Osteoblast (primary cell): Measurements from ENCODE around the gene NUFIP1. TPM values are rescaled to one million over a fixed set of nuclear protein-coding genes. Genes with fewer than 3 reads are reported as not detected.

Experiments used
- DNase-seq: peaks from one replicate; pipeline ENCODE4 v3.0.0; 2011; ENCODE audit warnings: low spot score, mixed read lengths; ENCODE audit not compliant: insufficient read length; ENCODE audit errors: missing footprints
- H2AFZ ChIP-seq: 2 replicates; pipeline ENCODE4 v1.6.0; 2011; ENCODE audit warnings: mild to moderate bottlenecking, low read length
- H3K27ac ChIP-seq: 2 replicates; pipeline ENCODE4 v1.5.1; 2011; ENCODE audit warnings: mild to moderate bottlenecking, low read depth, low read length, moderate library complexity
- H3K27me3 ChIP-seq: 2 replicates; pipeline ENCODE4 v1.6.0; 2012; ENCODE audit warnings: mild to moderate bottlenecking, control low read depth, inconsistent platforms, low read length, moderate library complexity; ENCODE audit not compliant: insufficient read depth
- H3K36me3 ChIP-seq: 2 replicates; pipeline ENCODE4 v1.5.1; 2011; ENCODE audit warnings: mild to moderate bottlenecking, low read length, control low read depth, moderate library complexity; ENCODE audit not compliant: insufficient read depth
- H3K4me1 ChIP-seq: 2 replicates; pipeline ENCODE4 v1.5.1; 2011; ENCODE audit warnings: mild to moderate bottlenecking, low read length, control low read depth, moderate library complexity; ENCODE audit not compliant: insufficient read depth
- H3K4me2 ChIP-seq: 2 replicates; pipeline ENCODE4 v1.6.0; 2011; ENCODE audit warnings: mild to moderate bottlenecking, low read length; ENCODE audit not compliant: insufficient read depth
- H3K4me3 ChIP-seq: fragments of 200-600 bp; sonication (generic); 3 replicates; pipeline ENCODE4 v1.5.1; 2012; ENCODE audit warnings: mild to moderate bottlenecking, low read length, inconsistent platforms; ENCODE audit not compliant: insufficient read depth
- H3K79me2 ChIP-seq: 2 replicates; pipeline ENCODE4 v1.6.0; 2012; ENCODE audit warnings: mild to moderate bottlenecking, low read length, control low read depth, inconsistent platforms; ENCODE audit not compliant: insufficient read depth
- H3K9me3 ChIP-seq: 2 replicates; pipeline ENCODE4 v1.5.1; 2011; ENCODE audit warnings: low read depth, low read length, control low read depth
- H4K20me1 ChIP-seq: 2 replicates; pipeline ENCODE4 v1.6.0; 2012; ENCODE audit warnings: mild to moderate bottlenecking, low read length, control low read depth; ENCODE audit not compliant: insufficient read depth
- total RNA-seq: library from RNA; depleted of rRNA; stranded (reverse); fragments of >200 nt; gene quantifications from 2 replicates; pipeline ENCODE4 v1.2.3, GENCODE V29; 2012
- TF ChIP-seq, protein P1 (sequence below): IDR thresholded peaks from 2 replicates; pipeline ENCODE4 v1.5.1; 2011; ENCODE audit warnings: mild to moderate bottlenecking, low read depth, low read length, moderate library complexity; ENCODE audit errors: extremely low read depth

NUFIP1 gene
- total RNA-seq, 1 donor: 3.3 TPM

DNA sequence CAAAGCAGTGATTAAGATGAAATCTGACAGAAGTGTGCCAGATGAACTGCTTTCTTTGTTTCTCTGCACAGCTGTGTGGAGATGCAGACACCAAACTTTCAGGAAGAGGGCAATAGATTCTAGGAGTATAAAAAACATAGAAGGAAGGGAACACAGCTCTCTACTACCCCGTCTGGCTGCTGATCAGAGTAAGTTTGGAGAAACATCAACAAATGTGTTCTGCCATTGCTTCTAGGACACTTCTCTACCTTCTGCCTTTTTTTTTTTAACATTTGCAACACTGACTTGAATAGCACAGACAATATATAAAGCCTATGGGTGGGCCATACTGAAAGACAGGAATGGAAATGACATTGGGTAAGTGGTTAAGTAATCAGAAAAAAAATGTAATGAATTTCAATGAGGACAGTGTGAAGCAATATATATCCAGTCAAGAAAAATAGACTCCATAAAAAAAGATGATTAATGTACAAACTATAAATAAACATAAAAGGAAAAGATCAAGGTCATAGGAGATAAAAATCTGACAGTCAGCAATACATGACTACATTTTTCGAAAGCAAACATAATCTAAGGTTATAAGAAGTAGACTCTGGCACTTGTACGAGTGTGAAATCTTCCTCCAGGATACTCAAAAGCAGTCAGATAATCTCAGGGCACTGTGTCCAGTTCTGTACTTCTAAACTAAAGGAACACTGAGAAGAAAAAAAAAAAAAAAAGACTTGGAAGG is 21.4 kb downstream of the NUFIP1 start:
- Histone ChIP-seq H4K20me1 (no peaks in the 10 kb centered on the region), H3K9me3 (no peaks in the 10 kb centered on the region), H3K79me2 (peaks cover 11% of the 10 kb centered on the region), H3K27me3 (no peaks in the 10 kb centered on the region), H3K27ac (no peak overlapping the region), H2AFZ (no peak overlapping the region), H3K4me3 (no peak overlapping the region), H3K36me3 (peaks cover 15% of the 10 kb centered on the region), H3K4me2 (no peak overlapping the region), H3K4me1 (peaks cover 24% of the 10 kb centered on the region)
- TF ChIP-seq, protein P1, sequence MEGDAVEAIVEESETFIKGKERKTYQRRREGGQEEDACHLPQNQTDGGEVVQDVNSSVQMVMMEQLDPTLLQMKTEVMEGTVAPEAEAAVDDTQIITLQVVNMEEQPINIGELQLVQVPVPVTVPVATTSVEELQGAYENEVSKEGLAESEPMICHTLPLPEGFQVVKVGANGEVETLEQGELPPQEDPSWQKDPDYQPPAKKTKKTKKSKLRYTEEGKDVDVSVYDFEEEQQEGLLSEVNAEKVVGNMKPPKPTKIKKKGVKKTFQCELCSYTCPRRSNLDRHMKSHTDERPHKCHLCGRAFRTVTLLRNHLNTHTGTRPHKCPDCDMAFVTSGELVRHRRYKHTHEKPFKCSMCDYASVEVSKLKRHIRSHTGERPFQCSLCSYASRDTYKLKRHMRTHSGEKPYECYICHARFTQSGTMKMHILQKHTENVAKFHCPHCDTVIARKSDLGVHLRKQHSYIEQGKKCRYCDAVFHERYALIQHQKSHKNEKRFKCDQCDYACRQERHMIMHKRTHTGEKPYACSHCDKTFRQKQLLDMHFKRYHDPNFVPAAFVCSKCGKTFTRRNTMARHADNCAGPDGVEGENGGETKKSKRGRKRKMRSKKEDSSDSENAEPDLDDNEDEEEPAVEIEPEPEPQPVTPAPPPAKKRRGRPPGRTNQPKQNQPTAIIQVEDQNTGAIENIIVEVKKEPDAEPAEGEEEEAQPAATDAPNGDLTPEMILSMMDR: peak; percentile 44
- peak; percentile 58 for DNase-seq

DNA sequence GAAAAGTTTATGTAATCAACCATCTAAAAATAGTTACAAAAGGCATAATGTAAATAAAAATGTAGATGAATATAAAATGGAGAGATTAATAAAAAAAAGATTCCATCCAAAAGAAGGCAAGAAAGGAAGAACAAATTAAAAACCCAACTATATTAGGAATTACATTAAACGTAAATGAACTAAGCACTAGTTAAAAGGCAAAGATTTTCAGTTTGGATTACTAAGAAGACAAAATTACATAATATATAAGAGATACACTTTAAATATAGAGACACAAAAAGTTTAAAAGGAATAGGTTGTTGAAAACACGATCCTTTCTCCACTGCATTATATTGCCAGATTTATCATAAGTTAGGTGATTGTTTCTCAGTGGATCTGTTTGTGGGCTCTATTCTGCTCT is 27.3 kb downstream of the NUFIP1 start:
- Histone ChIP-seq H4K20me1 (no peaks in the 10 kb centered on the region), H3K27me3 (no peaks in the 10 kb centered on the region), H3K4me3 (no peak overlapping the region), H3K27ac (no peak overlapping the region), H2AFZ (no peak overlapping the region), H3K79me2 (no peaks in the 10 kb centered on the region), H3K36me3 (peaks cover 26% of the 10 kb centered on the region), H3K4me1 (no peaks in the 10 kb centered on the region), H3K9me3 (peaks cover 2% of the 10 kb centered on the region), H3K4me2 (no peak overlapping the region)
- DNase-seq: no peak
- TF ChIP-seq, protein P1: no peak

DNA sequence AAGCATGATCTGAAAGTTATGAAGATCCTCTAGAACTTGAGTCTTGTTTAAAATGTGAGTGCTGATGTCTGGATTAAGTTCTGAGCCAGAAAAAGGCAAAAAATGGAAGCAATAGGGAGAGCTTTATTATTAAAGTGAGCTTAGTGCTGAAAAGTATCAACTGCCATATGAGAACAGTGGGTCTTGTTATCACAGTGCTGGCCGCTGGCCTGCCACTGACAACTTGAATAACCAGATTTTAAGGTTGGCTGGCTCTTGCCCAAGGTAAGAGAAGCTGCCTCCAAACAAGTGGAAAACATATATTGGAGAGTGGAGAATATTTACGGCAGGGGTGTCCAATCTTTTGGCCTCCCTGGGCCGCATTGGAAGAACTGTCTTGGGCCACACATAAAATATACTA is 33.9 kb downstream of the NUFIP1 start:
- H2AFZ ChIP-seq: no peak overlapping the region
- no peaks in the 10 kb centered on the region for H3K9me3 ChIP-seq
- no peaks in the 10 kb centered on the region for H3K79me2 ChIP-seq
- H3K36me3 ChIP-seq: no peaks in the 10 kb centered on the region
- DNase-seq: no peak
- H3K27ac ChIP-seq: no peak overlapping the region
- H3K4me1 ChIP-seq: peaks cover 9% of the 10 kb centered on the region
- TF ChIP-seq, protein P1: no peak
- no peak overlapping the region for H3K4me2 ChIP-seq
- no peaks in the 10 kb centered on the region for H4K20me1 ChIP-seq
- no peak overlapping the region for H3K4me3 ChIP-seq
- no peaks in the 10 kb centered on the region for H3K27me3 ChIP-seq

DNA sequence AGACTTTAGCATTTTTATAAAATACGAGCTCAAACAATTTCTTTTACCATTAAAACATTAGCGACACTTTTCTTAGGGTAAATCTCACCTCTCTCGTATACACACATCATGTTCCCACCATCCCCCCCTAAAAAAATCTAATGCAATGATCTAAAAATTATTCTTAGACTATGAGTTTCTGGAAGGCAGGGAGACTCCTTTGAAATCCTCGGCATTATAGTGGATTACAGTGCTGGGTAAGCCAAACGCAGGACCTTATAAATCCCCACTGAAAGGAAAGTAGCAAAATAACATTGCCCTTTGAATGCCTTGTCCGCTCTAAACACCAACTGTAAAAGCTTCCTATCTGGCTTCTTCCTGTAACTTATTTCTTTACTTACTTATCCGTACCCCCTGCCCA is 35.0 kb downstream of the NUFIP1 start:
- Histone ChIP-seq H3K27ac (no peak overlapping the region), H3K4me3 (no peak overlapping the region), H3K36me3 (no peaks in the 10 kb centered on the region), H3K9me3 (no peaks in the 10 kb centered on the region), H3K79me2 (no peaks in the 10 kb centered on the region), H3K4me2 (no peak overlapping the region), H4K20me1 (no peaks in the 10 kb centered on the region), H3K27me3 (no peaks in the 10 kb centered on the region), H3K4me1 (peaks cover 9% of the 10 kb centered on the region), H2AFZ (no peak overlapping the region)
- no peak for DNase-seq
- TF ChIP-seq, protein P1: no peak
